ENCODE data around the gene GNB2.

- TF ChIP-seq, protein P1, sequence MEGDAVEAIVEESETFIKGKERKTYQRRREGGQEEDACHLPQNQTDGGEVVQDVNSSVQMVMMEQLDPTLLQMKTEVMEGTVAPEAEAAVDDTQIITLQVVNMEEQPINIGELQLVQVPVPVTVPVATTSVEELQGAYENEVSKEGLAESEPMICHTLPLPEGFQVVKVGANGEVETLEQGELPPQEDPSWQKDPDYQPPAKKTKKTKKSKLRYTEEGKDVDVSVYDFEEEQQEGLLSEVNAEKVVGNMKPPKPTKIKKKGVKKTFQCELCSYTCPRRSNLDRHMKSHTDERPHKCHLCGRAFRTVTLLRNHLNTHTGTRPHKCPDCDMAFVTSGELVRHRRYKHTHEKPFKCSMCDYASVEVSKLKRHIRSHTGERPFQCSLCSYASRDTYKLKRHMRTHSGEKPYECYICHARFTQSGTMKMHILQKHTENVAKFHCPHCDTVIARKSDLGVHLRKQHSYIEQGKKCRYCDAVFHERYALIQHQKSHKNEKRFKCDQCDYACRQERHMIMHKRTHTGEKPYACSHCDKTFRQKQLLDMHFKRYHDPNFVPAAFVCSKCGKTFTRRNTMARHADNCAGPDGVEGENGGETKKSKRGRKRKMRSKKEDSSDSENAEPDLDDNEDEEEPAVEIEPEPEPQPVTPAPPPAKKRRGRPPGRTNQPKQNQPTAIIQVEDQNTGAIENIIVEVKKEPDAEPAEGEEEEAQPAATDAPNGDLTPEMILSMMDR (IDR thresholded peaks at IDR 0.05) = no peak
- no peak for TF ChIP-seq POLR2A (IDR thresholded peaks at IDR 0.05)
These were observed 20.0 kb downstream of the GNB2 start for GRCh38 chr7:100693312-100694097.

All from testis (tissue), 2 donors.